ENCODE results near the gene ZNF879.

DNA sequence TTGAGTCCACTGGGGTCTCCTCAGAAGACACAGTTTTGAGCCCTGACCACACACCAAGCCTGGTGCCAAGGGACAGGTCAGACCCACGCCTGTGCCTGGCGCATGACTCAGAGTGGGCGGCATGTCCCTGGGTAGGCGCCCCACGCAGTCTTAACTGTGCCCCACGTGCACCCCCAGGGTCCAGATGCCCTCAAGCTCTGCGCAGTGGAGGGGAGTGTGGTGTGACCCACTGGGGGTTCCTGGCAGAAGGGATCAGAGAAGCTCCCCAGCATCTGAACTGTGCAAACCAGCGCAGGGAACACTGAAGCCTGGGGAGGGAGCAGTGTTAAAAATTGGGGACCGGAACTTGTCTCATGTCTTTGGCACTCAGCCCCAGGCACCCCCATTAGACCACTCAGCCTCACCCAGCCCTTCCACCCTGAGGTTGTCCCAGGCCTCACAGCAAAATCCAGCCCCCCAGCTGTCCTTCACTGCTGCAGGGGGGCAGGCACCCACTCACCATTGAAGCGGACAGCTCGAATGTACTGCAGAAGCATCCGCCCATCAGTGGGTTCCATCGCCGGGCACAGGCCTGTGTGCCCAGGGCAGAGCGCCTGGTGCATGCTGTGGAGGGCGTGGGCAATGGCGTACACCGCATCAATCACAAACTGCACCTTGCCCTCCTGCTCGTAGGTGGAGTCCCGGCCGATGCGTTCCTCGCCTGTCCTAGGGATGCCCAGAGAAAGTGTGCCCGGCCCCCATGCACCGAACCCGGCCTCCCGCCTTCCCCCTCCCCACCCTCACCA lies 35.0 kb upstream of the ZNF879 start:
- TF ChIP-seq, protein P1, sequence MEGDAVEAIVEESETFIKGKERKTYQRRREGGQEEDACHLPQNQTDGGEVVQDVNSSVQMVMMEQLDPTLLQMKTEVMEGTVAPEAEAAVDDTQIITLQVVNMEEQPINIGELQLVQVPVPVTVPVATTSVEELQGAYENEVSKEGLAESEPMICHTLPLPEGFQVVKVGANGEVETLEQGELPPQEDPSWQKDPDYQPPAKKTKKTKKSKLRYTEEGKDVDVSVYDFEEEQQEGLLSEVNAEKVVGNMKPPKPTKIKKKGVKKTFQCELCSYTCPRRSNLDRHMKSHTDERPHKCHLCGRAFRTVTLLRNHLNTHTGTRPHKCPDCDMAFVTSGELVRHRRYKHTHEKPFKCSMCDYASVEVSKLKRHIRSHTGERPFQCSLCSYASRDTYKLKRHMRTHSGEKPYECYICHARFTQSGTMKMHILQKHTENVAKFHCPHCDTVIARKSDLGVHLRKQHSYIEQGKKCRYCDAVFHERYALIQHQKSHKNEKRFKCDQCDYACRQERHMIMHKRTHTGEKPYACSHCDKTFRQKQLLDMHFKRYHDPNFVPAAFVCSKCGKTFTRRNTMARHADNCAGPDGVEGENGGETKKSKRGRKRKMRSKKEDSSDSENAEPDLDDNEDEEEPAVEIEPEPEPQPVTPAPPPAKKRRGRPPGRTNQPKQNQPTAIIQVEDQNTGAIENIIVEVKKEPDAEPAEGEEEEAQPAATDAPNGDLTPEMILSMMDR (IDR thresholded peaks at IDR 0.05; ENCODE audit: borderline replicate concordance, extremely low read depth, low read length, poor library complexity, severe bottlenecking), result no peak
- TF ChIP-seq EZH2 (IDR thresholded peaks at IDR 0.05; ENCODE audit: borderline replicate concordance, low read depth, low read length, severe bottlenecking), result no peak
